Progenitor cell of endocrine pancreas (in vitro differentiated cells): ENCODE results near the gene PLXNA1. TPM values are rescaled to one million over a fixed set of nuclear protein-coding genes. Genes with fewer than 3 reads are reported as not detected.

Experiments
- DNase-seq: peaks from one replicate; pipeline ENCODE4 v3.0.0; 2021; ENCODE audit warnings: low spot score; ENCODE audit not compliant: unreplicated experiment
- H3K27ac Mint-ChIP-seq: 2 replicates; pipeline ENCODE4 v1.8.0; 2021; ENCODE audit warnings: mild to moderate bottlenecking, moderate library complexity, mixed read lengths
- H3K27me3 Mint-ChIP-seq: 2 replicates; pipeline ENCODE4 v1.8.0; 2021; ENCODE audit warnings: mixed read lengths
- H3K36me3 Mint-ChIP-seq: 2 replicates; pipeline ENCODE4 v1.8.0; 2022; ENCODE audit warnings: mixed read lengths; ENCODE audit not compliant: insufficient read depth
- H3K4me1 Mint-ChIP-seq: 2 replicates; pipeline ENCODE4 v1.8.0; 2021; ENCODE audit warnings: low read depth, mixed read lengths
- H3K4me3 Mint-ChIP-seq: 2 replicates; pipeline ENCODE4 v1.8.0; 2021; ENCODE audit warnings: low read depth, mild to moderate bottlenecking, moderate library complexity, mixed read lengths
- H3K9me3 Mint-ChIP-seq: 2 replicates; pipeline ENCODE4 v1.8.0; 2021; ENCODE audit warnings: low read depth, mixed read lengths
- long read RNA-seq: library from polyadenylated mRNA; unstranded; transcript quantifications from one replicate; pipeline ENCODE4 v2.0.0, GENCODE V29; 2020
- total RNA-seq: library from RNA; stranded (reverse); gene quantifications from 2 replicates; pipeline ENCODE4 v1.2.1, GENCODE V29; 2021
- TF ChIP-seq, protein P1 (sequence below): fragments of 200-600 bp; sonication (generic); IDR thresholded peaks from one replicate; pipeline ENCODE4 v1.5.0; 2021; ENCODE audit warnings: antibody characterized with exemption, mild to moderate bottlenecking; ENCODE audit not compliant: unreplicated experiment

Gene PLXNA1
- total RNA-seq, result 104 and 107 TPM in 2 replicates
- long read RNA-seq, partial matches to known transcripts, result 2 of 23 reads
- long read RNA-seq, other reads (novel, unspliced or antisense), result 21 of 23 reads

DNA sequence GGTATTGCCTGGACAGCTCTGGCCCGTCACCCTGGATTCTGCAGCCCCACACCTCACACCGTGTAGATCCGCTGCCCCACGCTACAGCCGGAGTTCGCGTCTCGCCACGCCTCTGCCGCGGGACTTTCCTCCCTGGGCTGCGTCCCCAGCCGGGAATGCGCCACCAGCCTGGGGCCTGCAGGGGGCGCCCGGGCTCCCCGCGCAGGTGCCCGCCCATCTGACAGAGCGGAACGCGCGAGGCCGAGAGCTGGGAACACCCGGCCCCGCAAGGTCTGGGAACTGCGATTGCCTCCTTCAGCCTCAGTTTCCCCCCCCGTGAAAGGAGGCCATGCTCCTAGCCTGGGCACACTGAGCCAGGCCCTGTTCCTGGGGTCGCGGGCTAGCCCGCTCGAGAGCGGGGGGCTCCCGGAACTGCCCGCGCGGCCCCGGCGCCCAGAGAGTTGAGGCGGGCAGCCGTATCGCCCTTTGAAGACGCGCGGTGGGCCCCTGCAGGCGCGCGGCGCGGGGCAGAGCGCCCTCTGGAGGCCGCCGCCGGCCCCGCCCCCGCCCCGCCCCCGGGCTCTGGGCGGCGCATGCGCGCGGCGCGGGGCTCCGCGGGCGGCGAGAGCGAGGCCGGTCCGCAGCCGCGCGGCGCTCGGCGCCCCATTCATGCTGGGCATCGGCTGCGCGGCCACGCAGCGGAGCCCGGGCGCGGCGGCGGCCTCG lies at the start of gene PLXNA1:
Gene PLXNA1, plus strand, starts transcription at position 645 of the 705 bp plus-strand sequence. CDS start 5,479 bp downstream, outside the sequence.
- peaks cover 15% of the 10 kb centered on the region for H3K4me1 Mint-ChIP-seq
- peaks cover 23% of the 10 kb centered on the region for H3K27me3 Mint-ChIP-seq
- no peaks in the 10 kb centered on the region for H3K9me3 Mint-ChIP-seq
- peak within 1 kb of the TSS; percentile 70 for H3K4me3 Mint-ChIP-seq
- peak; percentile 69 for DNase-seq
- H3K27ac Mint-ChIP-seq, result peak within 1 kb of the TSS; percentile 67
- no peaks in the 10 kb centered on the region for H3K36me3 Mint-ChIP-seq
- TF ChIP-seq, protein P1, sequence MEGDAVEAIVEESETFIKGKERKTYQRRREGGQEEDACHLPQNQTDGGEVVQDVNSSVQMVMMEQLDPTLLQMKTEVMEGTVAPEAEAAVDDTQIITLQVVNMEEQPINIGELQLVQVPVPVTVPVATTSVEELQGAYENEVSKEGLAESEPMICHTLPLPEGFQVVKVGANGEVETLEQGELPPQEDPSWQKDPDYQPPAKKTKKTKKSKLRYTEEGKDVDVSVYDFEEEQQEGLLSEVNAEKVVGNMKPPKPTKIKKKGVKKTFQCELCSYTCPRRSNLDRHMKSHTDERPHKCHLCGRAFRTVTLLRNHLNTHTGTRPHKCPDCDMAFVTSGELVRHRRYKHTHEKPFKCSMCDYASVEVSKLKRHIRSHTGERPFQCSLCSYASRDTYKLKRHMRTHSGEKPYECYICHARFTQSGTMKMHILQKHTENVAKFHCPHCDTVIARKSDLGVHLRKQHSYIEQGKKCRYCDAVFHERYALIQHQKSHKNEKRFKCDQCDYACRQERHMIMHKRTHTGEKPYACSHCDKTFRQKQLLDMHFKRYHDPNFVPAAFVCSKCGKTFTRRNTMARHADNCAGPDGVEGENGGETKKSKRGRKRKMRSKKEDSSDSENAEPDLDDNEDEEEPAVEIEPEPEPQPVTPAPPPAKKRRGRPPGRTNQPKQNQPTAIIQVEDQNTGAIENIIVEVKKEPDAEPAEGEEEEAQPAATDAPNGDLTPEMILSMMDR, result peak; percentile 89

DNA sequence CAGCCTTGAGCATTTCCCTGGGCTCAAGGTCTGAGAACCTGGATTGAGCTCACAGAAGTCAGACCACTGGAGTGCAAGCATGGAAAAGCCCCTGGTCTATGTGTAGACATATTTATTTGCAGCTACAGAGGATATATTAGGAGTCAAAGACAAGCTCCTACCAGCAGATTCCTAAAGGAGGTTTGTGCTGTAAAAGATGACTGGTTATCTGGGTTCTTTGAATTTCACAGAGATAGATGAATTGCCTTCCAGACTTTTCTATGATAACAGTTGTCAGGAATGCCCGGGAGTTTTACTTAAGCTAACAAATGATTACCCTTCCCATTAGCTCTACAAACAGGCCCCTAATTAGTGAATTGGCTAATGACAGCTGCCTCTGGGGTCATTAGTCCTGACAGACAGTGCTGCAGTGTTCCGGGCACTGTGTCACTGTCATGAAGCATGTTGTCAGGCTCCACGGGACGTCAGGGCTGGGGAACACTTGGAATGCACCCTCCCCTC lies 48.8 kb upstream of the PLXNA1 start:
- TF ChIP-seq, protein P1, result no peak
- Mint-ChIP-seq H3K9me3 (no peaks in the 10 kb centered on the region), H3K4me1 (peaks cover 46% of the 10 kb centered on the region), H3K27me3 (peaks cover 9% of the 10 kb centered on the region), H3K36me3 (no peaks in the 10 kb centered on the region), H3K4me3 (no peak overlapping the region), H3K27ac (peak overlapping the region; percentile 76)
- DNase-seq, result no peak

DNA sequence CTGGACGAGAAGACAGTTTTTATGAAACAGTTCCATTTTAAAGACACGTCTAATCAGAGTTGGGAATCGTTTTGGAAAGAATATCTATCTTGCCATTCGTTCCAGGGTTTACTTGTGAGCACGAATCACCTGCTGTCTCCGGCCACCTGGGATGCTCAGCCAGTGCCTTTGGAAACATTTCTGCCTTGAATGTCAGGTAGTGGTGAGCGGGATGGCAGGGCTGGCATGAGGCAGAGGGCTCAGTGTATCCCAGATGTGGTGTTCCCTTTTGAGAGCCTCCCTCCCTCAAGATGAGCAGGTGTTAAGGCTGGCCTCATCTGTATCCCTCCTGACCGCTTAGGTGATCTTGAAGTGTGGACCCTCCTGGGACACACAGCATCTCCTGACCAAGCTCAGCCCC lies 47.9 kb upstream of the PLXNA1 start:
- H3K27me3 Mint-ChIP-seq, result peaks cover 5% of the 10 kb centered on the region

DNA sequence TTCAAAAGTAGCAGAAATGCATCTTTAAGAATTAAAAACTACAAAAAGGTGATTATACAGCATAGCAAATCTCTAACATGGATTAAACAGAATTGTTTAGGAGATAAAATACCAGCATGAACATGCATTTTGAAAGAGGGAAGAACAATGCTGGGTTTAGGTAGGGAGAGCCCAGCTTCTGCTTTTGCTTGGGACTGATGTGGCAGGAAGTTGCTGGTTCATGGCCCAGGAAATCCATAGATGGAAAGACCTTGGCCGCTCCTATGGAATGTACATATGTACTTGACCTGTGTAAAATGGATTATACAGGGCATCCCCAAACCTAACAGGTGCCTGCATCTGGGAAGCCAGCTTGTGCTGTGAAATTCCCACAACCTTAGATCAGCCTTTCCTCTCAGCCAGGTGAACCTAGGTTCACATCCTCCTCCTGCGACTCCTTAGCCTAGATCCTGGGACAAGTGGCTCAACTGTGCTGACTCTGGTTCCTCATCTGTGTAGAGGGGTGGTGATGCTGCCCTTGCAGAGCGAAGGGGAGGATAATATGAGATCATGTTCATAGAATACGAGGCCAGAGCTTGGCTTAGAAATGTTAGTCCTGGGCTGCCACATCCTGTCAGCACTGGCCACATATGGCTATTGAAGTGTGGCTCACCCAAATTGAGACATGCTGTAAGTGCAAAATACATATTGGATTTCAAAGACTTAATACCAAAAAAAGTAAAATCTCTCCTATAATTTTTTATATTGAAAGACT lies 47.0 kb upstream of the PLXNA1 start:
- TF ChIP-seq, protein P1, result no peak
- DNase-seq, result no peak
- H3K27me3 Mint-ChIP-seq, result peaks cover 3% of the 10 kb centered on the region

More for the DNA sequence above, 47.9 kb upstream of the PLXNA1 start:
- H3K4me1 Mint-ChIP-seq, result peaks cover 55% of the 10 kb centered on the region
- no peak for DNase-seq
- TF ChIP-seq, protein P1, result no peak
- no peak overlapping the region for H3K4me3 Mint-ChIP-seq
- peak overlapping the region; percentile 92 for H3K27ac Mint-ChIP-seq
- H3K36me3 Mint-ChIP-seq, result no peaks in the 10 kb centered on the region
- no peaks in the 10 kb centered on the region for H3K9me3 Mint-ChIP-seq

DNA sequence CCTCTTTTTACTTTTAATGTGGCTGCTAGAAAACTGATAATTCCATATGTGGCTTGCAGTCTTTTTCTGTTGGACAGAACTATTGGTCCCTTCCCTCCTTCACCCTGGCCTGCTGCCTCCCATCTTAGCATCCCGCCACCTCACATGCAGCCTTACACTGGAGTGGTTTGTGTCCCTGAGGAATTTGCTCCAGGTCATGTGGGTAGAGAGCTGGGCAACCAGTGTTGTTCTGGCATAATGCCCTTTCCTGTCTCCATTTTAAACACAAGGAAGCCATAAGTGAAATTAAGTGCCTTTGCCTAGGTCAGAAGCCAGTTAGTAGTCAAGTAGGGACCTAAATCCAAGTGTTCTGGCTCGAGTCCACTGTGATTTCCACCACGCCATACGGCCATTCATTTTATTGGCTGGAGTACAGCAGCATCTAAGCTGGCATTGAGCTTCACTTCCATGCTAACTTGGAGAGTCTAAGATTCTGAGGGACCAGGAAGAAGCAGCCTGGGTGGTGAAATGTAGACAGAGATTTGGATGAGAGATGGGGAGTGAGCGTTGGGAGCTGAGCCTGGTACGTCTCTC lies 46.0 kb upstream of the PLXNA1 start:
- Mint-ChIP-seq H3K27me3 (peaks cover 3% of the 10 kb centered on the region), H3K4me3 (no peak overlapping the region), H3K36me3 (no peaks in the 10 kb centered on the region), H3K27ac (no peak overlapping the region), H3K9me3 (no peaks in the 10 kb centered on the region), H3K4me1 (peaks cover 47% of the 10 kb centered on the region)
- DNase-seq, result no peak
- TF ChIP-seq, protein P1, result no peak

More for the DNA sequence above, 47.0 kb upstream of the PLXNA1 start:
- no peaks in the 10 kb centered on the region for H3K36me3 Mint-ChIP-seq
- H3K27ac Mint-ChIP-seq, result peak overlapping the region; percentile 38
- no peak overlapping the region for H3K4me3 Mint-ChIP-seq
- H3K4me1 Mint-ChIP-seq, result peaks cover 55% of the 10 kb centered on the region
- no peaks in the 10 kb centered on the region for H3K9me3 Mint-ChIP-seq
